ENCODE data around the gene NT5DC2.

NT5DC2 gene

DNA sequence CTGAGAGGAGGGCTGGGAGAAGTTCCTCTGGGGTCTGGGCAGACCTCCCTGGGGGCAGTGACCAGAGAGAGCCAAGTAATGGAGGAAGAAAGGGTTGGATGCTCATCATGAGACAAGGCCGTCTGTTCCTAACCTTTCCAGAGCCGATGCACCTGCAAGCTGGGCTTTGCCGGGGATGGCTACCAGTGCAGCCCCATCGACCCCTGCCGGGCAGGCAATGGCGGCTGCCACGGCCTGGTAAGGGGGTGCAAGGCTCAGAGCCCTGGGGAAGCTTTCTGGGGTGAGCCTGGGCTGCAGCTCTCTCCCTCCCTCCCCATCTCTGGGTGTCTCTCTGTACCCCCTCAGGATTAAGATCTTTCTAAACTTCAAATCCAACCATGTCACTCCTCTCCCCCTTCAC, 22.1 kb downstream of the NT5DC2 start:
- DNase-seq (ENCODE audit: low read depth in 3 of 3), result no peak

- no peak for DNase-seq (ENCODE audit: low read depth in 3 of 3)
Measured at GRCh38 chr3:52509753-52510328, 23.8 kb downstream of the NT5DC2 start.

- no peak for DNase-seq (ENCODE audit: low read depth in 3 of 3)
Measured at GRCh38 chr3:52507359-52507758, 26.3 kb downstream of the NT5DC2 start.

DNA sequence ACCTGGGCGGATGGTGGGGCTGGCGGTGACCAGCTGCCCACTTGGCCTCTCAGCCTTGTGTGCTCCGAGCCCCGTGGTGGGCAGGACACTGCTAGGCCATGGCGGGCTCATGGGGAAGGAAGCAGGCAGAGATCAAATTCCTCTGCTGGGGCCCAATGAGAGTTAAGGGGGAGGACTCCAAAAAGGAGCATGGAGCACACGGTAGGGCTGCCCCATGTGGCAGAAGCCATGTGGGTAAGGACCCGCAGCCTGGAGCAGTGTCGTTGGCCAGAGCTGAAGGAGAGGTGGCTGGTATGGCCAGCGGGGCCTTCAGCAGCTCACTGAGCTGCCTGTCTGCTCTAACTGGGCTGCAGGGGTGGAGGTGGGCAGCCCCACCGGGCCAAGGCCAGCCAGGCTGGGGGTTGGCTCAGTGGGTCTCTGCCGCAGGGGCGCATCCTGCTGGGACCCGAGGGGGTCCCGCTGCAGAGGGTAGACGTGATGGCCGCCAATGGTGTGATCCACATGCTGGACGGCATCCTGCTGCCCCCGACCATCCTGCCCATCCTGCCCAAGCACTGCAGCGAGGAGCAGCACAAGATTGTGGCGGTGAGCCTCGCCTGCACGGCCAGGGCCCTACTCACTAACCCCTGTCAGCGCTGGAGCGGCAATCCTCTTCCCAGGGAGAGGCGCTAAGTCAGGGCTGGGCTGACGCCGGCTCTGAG, 27.2 kb downstream of the NT5DC2 start:
- no peak for DNase-seq (ENCODE audit: low read depth in 3 of 3)

DNA sequence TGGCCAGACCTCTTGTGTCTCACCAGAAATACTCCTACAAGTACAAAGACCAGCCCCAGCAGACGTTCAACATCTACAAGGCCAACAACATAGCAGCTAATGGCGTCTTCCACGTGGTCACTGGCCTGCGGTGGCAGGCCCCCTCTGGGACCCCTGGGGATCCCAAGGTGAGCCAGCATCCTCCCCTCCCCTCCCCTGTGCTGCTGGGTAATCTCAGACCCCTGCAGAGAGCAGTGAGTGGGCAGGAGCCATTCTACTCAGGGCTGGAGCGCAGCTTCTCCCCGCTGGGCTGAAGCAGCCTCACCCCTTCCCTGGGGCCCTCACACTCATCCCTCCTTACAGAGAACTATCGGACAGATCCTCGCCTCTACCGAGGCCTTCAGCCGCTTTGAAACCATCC, 28.7 kb downstream of the NT5DC2 start:
- DNase-seq (ENCODE audit: low read depth in 3 of 3), result no peak

GRCh38 chr3:52503788-52504424, 29.8 kb downstream of the NT5DC2 start:
- DNase-seq (ENCODE audit: low read depth in 3 of 3), result no peak

DNA sequence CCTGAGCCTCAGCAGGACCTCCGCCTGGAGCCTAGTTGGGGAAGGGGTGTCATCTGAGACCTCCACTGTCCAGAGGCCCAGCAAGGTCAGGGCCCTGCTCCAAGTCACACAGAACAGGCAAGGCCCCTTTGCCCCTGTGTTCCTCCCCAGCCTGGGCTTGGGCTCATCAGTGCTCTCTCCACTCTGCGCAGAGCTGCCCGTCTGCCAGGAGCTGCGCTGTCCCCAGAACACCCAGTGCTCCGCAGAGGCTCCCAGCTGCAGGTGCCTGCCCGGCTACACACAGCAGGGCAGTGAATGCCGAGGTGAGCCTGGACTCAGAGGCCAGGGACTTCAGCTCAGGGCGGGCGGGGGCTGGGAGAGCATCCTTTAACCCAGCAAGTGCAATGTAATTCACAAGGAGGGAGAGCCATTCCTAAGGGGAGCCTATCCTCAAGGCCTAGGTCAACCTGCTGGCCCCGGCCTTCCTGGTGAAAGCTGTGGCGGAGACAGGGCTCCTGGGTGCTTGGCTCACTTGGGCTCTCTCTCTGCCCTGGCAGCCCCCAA, 30.8 kb downstream of the NT5DC2 start:
- no peak for DNase-seq (ENCODE audit: low read depth in 3 of 3)

- no peak for DNase-seq (ENCODE audit: low read depth in 3 of 3)
Measured at GRCh38 chr3:52502001-52502400, 31.7 kb downstream of the NT5DC2 start.

GRCh38 chr3:52501046-52501445, 32.6 kb downstream of the NT5DC2 start:
- no peak for DNase-seq (ENCODE audit: low read depth in 3 of 3)

GRCh38 chr3:52498137-52499054, 35.3 kb downstream of the NT5DC2 start:
- no peak for DNase-seq (ENCODE audit: low read depth in 3 of 3)

GRCh38 chr3:52495777-52496602, 37.7 kb downstream of the NT5DC2 start:
- no peak for DNase-seq (ENCODE audit: low read depth in 3 of 3)

- no peak for DNase-seq (ENCODE audit: low read depth in 3 of 3)
Measured at GRCh38 chr3:52494886-52495495, 38.7 kb downstream of the NT5DC2 start, which contains the start of gene STAB1. Gene STAB1 (plus strand): TSS chr3:52495338. CDS start chr3:52495414, 76 bp downstream.

DNA sequence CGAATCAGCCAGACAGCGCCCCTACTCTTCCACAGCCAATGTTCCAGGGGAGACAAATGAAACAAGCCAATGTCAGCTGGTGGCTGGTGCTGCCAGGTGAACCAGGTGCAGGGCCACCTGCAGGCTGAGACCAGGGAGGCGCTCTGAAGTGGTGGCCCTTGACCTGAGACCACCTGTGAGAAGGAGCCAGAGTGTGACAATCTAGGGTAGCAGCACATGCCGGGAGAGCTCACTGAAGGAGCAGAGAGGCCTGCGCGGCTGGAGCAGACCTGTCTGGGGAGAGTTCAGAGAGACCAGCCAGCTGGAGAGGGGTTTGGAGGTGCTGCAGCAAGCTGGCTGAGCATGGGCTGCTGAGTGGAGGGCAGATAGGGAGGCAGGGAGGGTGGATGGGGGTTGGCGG, 39.2 kb downstream of the NT5DC2 start:
- DNase-seq (ENCODE audit: low read depth in 3 of 3), result no peak

DNA sequence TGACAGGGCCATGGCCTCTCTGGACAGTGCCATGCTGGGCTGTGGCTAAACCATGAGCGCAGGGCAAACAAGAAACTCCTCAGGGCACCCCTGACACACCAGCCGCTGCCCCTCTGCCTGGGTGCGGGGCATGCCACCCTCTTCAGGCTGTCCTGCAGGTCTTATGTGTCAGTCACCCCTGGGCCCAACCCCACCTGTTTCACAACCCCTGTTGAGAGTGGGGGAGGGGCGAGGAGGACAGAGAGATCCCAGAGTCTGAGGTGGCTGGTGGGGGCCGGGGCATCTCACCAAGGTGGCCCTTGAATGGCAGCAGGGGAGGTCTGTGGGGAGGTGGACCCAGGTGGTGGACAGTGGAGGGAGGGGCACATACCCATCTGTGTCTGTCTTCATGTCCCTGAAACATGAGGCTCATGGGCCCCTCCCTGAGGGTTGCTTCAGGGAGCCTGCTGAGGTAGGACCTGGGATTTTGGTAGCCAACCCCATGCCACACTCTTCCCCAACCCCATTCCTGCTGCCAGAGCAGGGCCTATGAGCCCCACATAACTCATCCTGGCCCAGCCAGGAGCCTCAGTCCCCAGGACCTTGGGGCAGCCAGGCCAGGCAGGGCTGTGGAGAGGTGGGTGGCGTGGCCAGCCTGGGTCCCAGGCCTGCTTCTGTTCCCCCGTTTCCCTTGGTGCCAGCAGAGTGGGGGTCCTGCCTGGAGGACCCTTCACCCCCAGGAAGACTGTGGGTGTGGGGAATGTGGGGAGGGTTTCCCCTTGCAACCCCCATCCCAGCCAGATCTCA, 40.2 kb downstream of the NT5DC2 start:
- no peak for DNase-seq (ENCODE audit: low read depth in 3 of 3)

DNA sequence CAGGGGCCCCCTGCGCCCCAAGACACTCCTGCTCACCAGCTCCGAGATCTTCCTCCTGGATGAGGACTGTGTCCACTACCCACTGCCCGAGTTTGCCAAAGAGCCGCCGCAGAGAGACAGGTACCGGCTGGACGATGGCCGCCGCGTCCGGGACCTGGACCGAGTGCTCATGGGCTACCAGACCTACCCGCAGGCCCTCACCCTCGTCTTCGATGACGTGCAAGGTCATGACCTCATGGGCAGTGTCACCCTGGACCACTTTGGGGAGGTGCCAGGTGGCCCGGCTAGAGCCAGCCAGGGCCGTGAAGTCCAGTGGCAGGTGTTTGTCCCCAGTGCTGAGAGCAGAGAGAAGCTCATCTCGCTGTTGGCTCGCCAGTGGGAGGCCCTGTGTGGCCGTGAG, 41.6 kb downstream of the NT5DC2 start:
- DNase-seq (ENCODE audit: low read depth in 3 of 3), result no peak

DNA sequence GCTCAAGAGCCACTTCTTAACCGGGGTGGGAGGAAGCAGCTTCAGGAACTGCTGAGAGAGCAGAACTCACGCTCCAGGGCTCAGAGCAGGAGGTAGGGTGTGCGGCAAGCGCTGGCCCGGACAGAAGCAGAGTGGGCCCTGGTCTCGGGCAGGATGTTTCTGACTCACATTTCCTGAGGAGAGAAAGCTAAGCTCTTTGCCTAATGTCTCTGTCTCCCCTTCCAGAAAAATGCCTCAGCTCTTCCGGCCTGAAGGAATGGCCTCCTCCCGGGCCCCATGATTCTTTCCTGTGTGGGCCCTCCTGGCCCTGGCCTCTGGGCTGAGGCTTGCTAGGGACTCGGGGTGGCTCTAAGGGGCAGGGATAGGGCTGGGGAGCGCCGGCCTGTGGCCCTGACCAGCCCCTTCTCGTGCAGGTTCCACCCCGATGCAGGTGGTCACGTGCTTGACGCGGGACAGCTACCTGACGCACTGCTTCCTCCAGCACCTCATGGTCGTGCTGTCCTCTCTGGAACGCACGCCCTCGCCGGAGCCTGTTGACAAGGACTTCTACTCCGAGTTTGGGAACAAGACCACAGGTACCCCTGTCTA, 42.6 kb downstream of the NT5DC2 start:
- DNase-seq (ENCODE audit: low read depth in 3 of 3), result no peak

GRCh38 chr3:52490035-52490938, 43.4 kb downstream of the NT5DC2 start:
- no peak for DNase-seq (ENCODE audit: low read depth in 3 of 3)

GRCh38 chr3:52489453-52489852, 44.2 kb downstream of the NT5DC2 start:
- no peak for DNase-seq (ENCODE audit: low read depth in 3 of 3)
